ENCODE measurements around the gene GPR4. TPM values are rescaled to one million over a fixed set of nuclear protein-coding genes. Genes with fewer than 3 reads are reported as not detected.

The GPR4 gene
- total RNA-seq, 1 donor from 2014 or later, result 0.30 TPM

DNA sequence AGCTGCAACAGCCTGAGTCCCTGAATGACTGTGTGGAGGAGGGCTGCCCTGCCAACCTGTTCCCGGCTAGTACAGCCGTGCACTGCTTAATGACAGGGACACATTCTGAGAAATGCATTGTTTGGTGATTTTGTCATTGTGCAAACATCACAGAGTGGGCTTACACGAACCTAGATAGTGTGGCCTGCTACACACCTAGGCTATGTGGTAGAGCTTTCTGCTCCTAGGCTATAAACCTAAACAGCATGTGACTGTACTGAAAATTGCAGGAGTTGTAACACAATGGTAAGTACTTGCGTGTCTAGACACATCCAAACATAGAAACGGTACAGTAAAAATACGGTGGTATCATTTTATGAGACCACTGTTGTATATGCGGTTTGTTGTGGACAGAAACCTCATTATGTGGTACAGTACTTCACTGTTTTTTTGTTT, 59.8 kb downstream of the GPR4 start:
- no peaks in the 10 kb centered on the region for H4K20me1 ChIP-seq (ENCODE audit: insufficient read depth, low read length)
- Mint-ChIP-seq H3K4me3 (ENCODE audit: unreplicated experiment) (no peak overlapping the region), H3K27me3 (ENCODE audit: low read depth, unreplicated experiment) (no peaks in the 10 kb centered on the region), H3K36me3 (ENCODE audit: low read depth, unreplicated experiment) (no peaks in the 10 kb centered on the region), H3K4me1 (ENCODE audit: low read depth, unreplicated experiment) (no peaks in the 10 kb centered on the region), H3K9me3 (ENCODE audit: unreplicated experiment) (peaks cover 2% of the 10 kb centered on the region), H3K27ac (ENCODE audit: unreplicated experiment) (no peak overlapping the region)
- H3K27ac ChIP-seq (ENCODE audit: low read depth, low read length), result no peak overlapping the region
- no peaks in the 10 kb centered on the region for H3K27me3 ChIP-seq (ENCODE audit: insufficient read depth, low read length)
- no peak for DNase-seq (ENCODE audit: low read depth)
- TF ChIP-seq EZH2 (IDR thresholded peaks at IDR 0.05; ENCODE audit: insufficient read depth, low read length), result no peak
- no peak for TF ChIP-seq CTCF (IDR thresholded peaks at IDR 0.05; ENCODE audit: insufficient read depth, low read depth, low read length)
- no peaks in the 10 kb centered on the region for H3K36me3 ChIP-seq (ENCODE audit: insufficient read depth, low read length)
- no peak overlapping the region for H3K4me3 ChIP-seq (ENCODE audit: insufficient read depth, low read depth, low read length)
- no peaks in the 10 kb centered on the region for H3K9me3 ChIP-seq (ENCODE audit: insufficient read depth, low read depth, low read length)
- no peak overlapping the region for H2AFZ ChIP-seq (ENCODE audit: low read depth, low read length)
- H3K4me2 ChIP-seq (ENCODE audit: low read length), result no peak overlapping the region
- no peak for FAIRE-seq
- H3K4me1 ChIP-seq (ENCODE audit: insufficient read depth, low read length), result no peaks in the 10 kb centered on the region
- H3K79me2 ChIP-seq (ENCODE audit: insufficient read depth, low read length), result no peaks in the 10 kb centered on the region
- no peak overlapping the region for H3K9ac ChIP-seq (ENCODE audit: low read length)

Small RNA genes within 50 kb of the gene (microRNA-seq; reads per million reads assigned to microRNA genes)
- 828 reads per million, percentile 80 among the genes with 10 or more reads in this experiment for gene MIR330

Other genes starting within 250 kb of the GPR4 start
- 38.9 and 44.7 TPM in 2 replicates for gene ERCC2, start 231.6 kb downstream of the GPR4 start, total RNA-seq
- 56.6 and 56.7 TPM in 2 replicates for gene PPP1R13L, start 197.1 kb downstream of the GPR4 start, total RNA-seq
- gene POLR1G, start 195.6 kb downstream of the GPR4 start, total RNA-seq, result 10.9 and 12.8 TPM in 2 replicates
- gene ERCC1, start 178.3 kb downstream of the GPR4 start, total RNA-seq, result 67.5 and 70.4 TPM in 2 replicates
- gene FOSB, start 134.2 kb downstream of the GPR4 start, total RNA-seq, result 8.2 and 13.3 TPM in 2 replicates
- 29.1 and 35.3 TPM in 2 replicates for gene RTN2, start 105.2 kb downstream of the GPR4 start, total RNA-seq
- 0.67 and 1.3 TPM in 2 replicates for gene PPM1N, start 103.8 kb downstream of the GPR4 start, total RNA-seq
- gene VASP, start 94.7 kb downstream of the GPR4 start, total RNA-seq, result 205 and 222 TPM in 2 replicates
- gene OPA3, start 17.4 kb downstream of the GPR4 start, total RNA-seq, result 12.4 and 12.8 TPM in 2 replicates
- 24.6 and 27.8 TPM in 2 replicates for gene EML2, start 37.2 kb upstream of the GPR4 start, total RNA-seq
- gene GIPR, start 66.0 kb upstream of the GPR4 start, total RNA-seq, result 4.4 and 4.6 TPM in 2 replicates
- 416 and 459 TPM in 2 replicates for gene SNRPD2, start 89.7 kb upstream of the GPR4 start, total RNA-seq
- 21.8 and 23.4 TPM in 2 replicates for gene QPCTL, start 90.5 kb upstream of the GPR4 start, total RNA-seq
- gene FBXO46, start 128.7 kb upstream of the GPR4 start, total RNA-seq, result 19.6 and 21.1 TPM in 2 replicates
- gene MEIOSIN, start 131.2 kb upstream of the GPR4 start, total RNA-seq, result not detected in 2 replicates
- gene SIX5, start 167.0 kb upstream of the GPR4 start, total RNA-seq, result 23.5 and 24.8 TPM in 2 replicates
- gene DMPK, start 180.3 kb upstream of the GPR4 start, total RNA-seq, result 55.9 and 75.2 TPM in 2 replicates
- 61.9 and 69.0 TPM in 2 replicates for gene DMWD, start 190.6 kb upstream of the GPR4 start, total RNA-seq
- 0.12 and 0.23 TPM in 2 replicates for gene RSPH6A, start 213.1 kb upstream of the GPR4 start, total RNA-seq

All from astrocyte (in vitro differentiated cells and primary cell).